GM21360 (cell line): ENCODE measurements around the gene KRTAP5-5.
"Not testable (repeated sequence)": the region's sequence is repeated elsewhere in the genome, so short reads cannot be mapped to it uniquely, and the experiment has no call there.

Experiments used
- ATAC-seq: cut with Tn5 transposase; IDR thresholded peaks from one replicate; pipeline ENCODE4 v1.9.1; 2021; ENCODE audit warnings: mild to moderate bottlenecking, moderate library complexity; ENCODE audit not compliant: unreplicated experiment

Gene KRTAP5-5

GRCh38 chr11:1629326-1630185 is at the start of gene KRTAP5-5:
Gene KRTAP5-5, plus strand, starts transcription at chr11:1629775. Its CDS starts 66 bp downstream, at chr11:1629841.
- no peak for ATAC-seq

- no peak for ATAC-seq
Measured at GRCh38 chr11:1581976-1582375, 47.6 kb upstream of the KRTAP5-5 start.

- not testable (repeated sequence) for ATAC-seq
Measured at GRCh38 chr11:1582909-1583308, 46.7 kb upstream of the KRTAP5-5 start.

GRCh38 chr11:1584661-1585370 is 44.8 kb upstream of the KRTAP5-5 start, which contains the start of gene KRTAP5-1:
Gene KRTAP5-1, minus strand, starts transcription at chr11:1585283. Its CDS starts 34 bp downstream, at chr11:1585249.
- not testable (repeated sequence) for ATAC-seq

- ATAC-seq: no peak
Measured at GRCh38 chr11:1586699-1587098, 42.9 kb upstream of the KRTAP5-5 start.

GRCh38 chr11:1589191-1589963 is 40.2 kb upstream of the KRTAP5-5 start:
- not testable (repeated sequence) for ATAC-seq

GRCh38 chr11:1589996-1590395 is 39.6 kb upstream of the KRTAP5-5 start:
- ATAC-seq: no peak

GRCh38 chr11:1592628-1593027 is 36.9 kb upstream of the KRTAP5-5 start:
- ATAC-seq: no peak

- not testable (repeated sequence) for ATAC-seq
Measured at GRCh38 chr11:1595994-1596575, 33.5 kb upstream of the KRTAP5-5 start.

GRCh38 chr11:1596576-1597121 is 32.9 kb upstream of the KRTAP5-5 start:
- ATAC-seq: not testable (repeated sequence)

- no peak for ATAC-seq
Measured at GRCh38 chr11:1597331-1597993, 32.1 kb upstream of the KRTAP5-5 start.

GRCh38 chr11:1597994-1598380 is 31.6 kb upstream of the KRTAP5-5 start, which contains the start of gene KRTAP5-2:
Gene KRTAP5-2, minus strand, starts transcription at chr11:1598294. Its CDS starts 44 bp downstream, at chr11:1598250.
- ATAC-seq: no peak

- not testable (repeated sequence) for ATAC-seq
Measured at GRCh38 chr11:1598406-1598805, 31.2 kb upstream of the KRTAP5-5 start.

- ATAC-seq: no peak
Measured at GRCh38 chr11:1598816-1599215, 30.8 kb upstream of the KRTAP5-5 start.

GRCh38 chr11:1600626-1601025 is 28.9 kb upstream of the KRTAP5-5 start:
- ATAC-seq: no peak

GRCh38 chr11:1601663-1602062 is 27.9 kb upstream of the KRTAP5-5 start:
- ATAC-seq: not testable (repeated sequence)

GRCh38 chr11:1603629-1604028 is 25.9 kb upstream of the KRTAP5-5 start:
- no peak for ATAC-seq

GRCh38 chr11:1604181-1604580 is 25.4 kb upstream of the KRTAP5-5 start:
- ATAC-seq: no peak

GRCh38 chr11:1604711-1605110 is 24.9 kb upstream of the KRTAP5-5 start:
- ATAC-seq: no peak

- ATAC-seq: peak; percentile 84
Measured at GRCh38 chr11:1605923-1606322, 23.7 kb upstream of the KRTAP5-5 start.
